Neural cell (in vitro differentiated cells): Measurements from ENCODE around the gene ARID1B. TPM values are rescaled to one million over a fixed set of nuclear protein-coding genes. Genes with fewer than 3 reads are reported as not detected.

Experiments
- H2AFZ ChIP-seq: fragments of 200-600, 300-800 bp; sonication (generic), shearing (Covaris generic); 2 replicates; pipeline ENCODE4 v1.6.0; 2014; ENCODE audit warnings: low read depth, mild to moderate bottlenecking, antibody characterized with exemption, low read length, moderate library complexity
- H3F3A ChIP-seq: fragments of 200-600 bp; shearing (Covaris generic); 2 replicates; pipeline ENCODE4 v1.6.1; 2016; ENCODE audit warnings: mild to moderate bottlenecking, moderate library complexity, mixed read lengths, antibody characterized with exemption, low read length; ENCODE audit not compliant: insufficient read depth, poor library complexity, severe bottlenecking
- H3K27ac ChIP-seq: fragments of 200-600, 300-800 bp; sonication (generic), shearing (Covaris generic); 2 replicates; pipeline ENCODE4 v1.5.1; 2014; ENCODE audit warnings: mild to moderate bottlenecking, low read length, moderate library complexity
- H3K27me3 ChIP-seq: fragments of 300-800, 200-600 bp; sonication (generic), shearing (Covaris generic); 2 replicates; pipeline ENCODE4 v1.6.0; 2014; ENCODE audit warnings: mild to moderate bottlenecking, low read depth, low read length, moderate library complexity; ENCODE audit not compliant: insufficient read depth
- H3K36me3 ChIP-seq: fragments of 300-800, 200-600 bp; sonication (generic), shearing (Covaris generic); 2 replicates; pipeline ENCODE4 v1.5.1; 2014; ENCODE audit warnings: mild to moderate bottlenecking, antibody characterized with exemption, low read length, moderate library complexity; ENCODE audit not compliant: insufficient read depth
- H3K4me2 ChIP-seq: fragments of 300-800, 200-600 bp; sonication (generic), shearing (Covaris generic); 2 replicates; pipeline ENCODE4 v1.6.0; 2014; ENCODE audit warnings: mild to moderate bottlenecking, low read length
- H3K4me3 ChIP-seq: fragments of 300-800, 200-600 bp; sonication (generic), shearing (Covaris generic); 2 replicates; pipeline ENCODE4 v1.5.1; 2014; ENCODE audit warnings: mild to moderate bottlenecking, low read length, moderate library complexity
- H3K79me2 ChIP-seq: fragments of 200-600 bp; shearing (Covaris generic); replicated peaks from 2 replicates; pipeline ENCODE4 v1.6.0; 2014; ENCODE audit warnings: mild to moderate bottlenecking, low read length, moderate library complexity; ENCODE audit not compliant: insufficient read depth
- H3K9ac ChIP-seq: fragments of 300-800, 200-600 bp; sonication (generic), shearing (Covaris generic); 2 replicates; pipeline ENCODE4 v1.6.1; 2016; ENCODE audit warnings: mild to moderate bottlenecking, low read length, mixed read lengths
- H3K9me2 ChIP-seq: fragments of 200-600 bp; shearing (Covaris generic); 2 replicates; pipeline ENCODE4 v1.6.1; 2016; ENCODE audit warnings: mild to moderate bottlenecking, low read length, mixed read lengths; ENCODE audit not compliant: insufficient read depth
- H3K9me3 ChIP-seq: fragments of 200-600, 300-800 bp; sonication (generic), shearing (Covaris generic); 2 replicates; pipeline ENCODE4 v1.6.1; 2016; ENCODE audit warnings: mild to moderate bottlenecking, mixed run types, low read length, moderate library complexity, mixed read lengths
- H4K20me1 ChIP-seq: fragments of 200-600 bp; shearing (Covaris generic); 2 replicates; pipeline ENCODE4 v1.6.1; 2016; ENCODE audit warnings: mild to moderate bottlenecking, mixed run types; ENCODE audit not compliant: insufficient read depth
- CTCF ChIP-seq: fragments of 450-650 bp; IDR thresholded peaks from 2 replicates; pipeline ENCODE4 v1.5.1; 2014; ENCODE audit warnings: antibody characterized with exemption, mild to moderate bottlenecking, moderate library complexity; ENCODE audit not compliant: poor library complexity, severe bottlenecking
- EP300 ChIP-seq: fragments of 450-650 bp; conservative IDR thresholded peaks from 2 replicates; pipeline ENCODE4 v1.6.1; 2014; ENCODE audit warnings: antibody characterized with exemption, mild to moderate bottlenecking, moderate library complexity; ENCODE audit not compliant: poor library complexity, severe bottlenecking
- EZH2 ChIP-seq: fragments of 200-600, 300-800 bp; shearing (Covaris generic), sonication (generic); IDR thresholded peaks from 2 replicates; pipeline ENCODE4 v1.6.1; 2014; ENCODE audit warnings: antibody characterized with exemption, low read length, borderline replicate concordance, mild to moderate bottlenecking; ENCODE audit not compliant: insufficient read depth, poor library complexity, severe bottlenecking
- MXI1 ChIP-seq: fragments of 450-650 bp; conservative IDR thresholded peaks from 2 replicates; pipeline ENCODE4 v1.6.1; 2014; ENCODE audit warnings: antibody characterized with exemption, mild to moderate bottlenecking; ENCODE audit not compliant: poor library complexity, severe bottlenecking
- POLR2AphosphoS5 ChIP-seq: IDR thresholded peaks from 2 replicates; pipeline ENCODE4 v1.6.1; 2012
- RAD21 ChIP-seq: fragments of 450-650 bp; conservative IDR thresholded peaks from 2 replicates; pipeline ENCODE4 v1.6.1; 2014; ENCODE audit warnings: antibody characterized with exemption, mild to moderate bottlenecking, moderate library complexity
- REST ChIP-seq: IDR thresholded peaks from 2 replicates; pipeline ENCODE4 v1.6.1; 2012; ENCODE audit warnings: borderline replicate concordance
- SMC3 ChIP-seq: fragments of 450-650 bp; conservative IDR thresholded peaks from 2 replicates; pipeline ENCODE4 v1.6.1; 2014; ENCODE audit warnings: antibody characterized with exemption, mild to moderate bottlenecking, moderate library complexity; ENCODE audit not compliant: poor library complexity
- TAF1 ChIP-seq: IDR thresholded peaks from 2 replicates; pipeline ENCODE4 v1.6.1; 2012; ENCODE audit warnings: low read depth
- polyA plus RNA-seq: library from polyadenylated mRNA; depleted of rRNA; stranded (reverse); fragments of >200 nt; gene quantifications from 2 replicates; pipeline ENCODE4 v1.2.3, GENCODE V29; 2014

Gene ARID1B
- polyA plus RNA-seq, 1 donor from 2014 or later: 35.0 TPM

GRCh38 chr6:156925718-156926607 is 148.8 kb downstream of the ARID1B start:
- no peak overlapping the region for H3K4me3 ChIP-seq
- no peak overlapping the region for H3K9ac ChIP-seq
- no peak overlapping the region for H3K27ac ChIP-seq
- no peaks in the 10 kb centered on the region for H3K9me2 ChIP-seq
- no peaks in the 10 kb centered on the region for H4K20me1 ChIP-seq
- no peaks in the 10 kb centered on the region for H3F3A ChIP-seq
- no peaks in the 10 kb centered on the region for H3K27me3 ChIP-seq
- no peak overlapping the region for H2AFZ ChIP-seq
- no peaks in the 10 kb centered on the region for H3K9me3 ChIP-seq
- no peaks in the 10 kb centered on the region for H3K36me3 ChIP-seq
- no peak overlapping the region for H3K4me2 ChIP-seq
- H3K79me2 ChIP-seq: peaks cover 15% of the 10 kb centered on the region
- TF ChIP-seq REST: no peak

GRCh38 chr6:156928126-156928525 is 150.9 kb downstream of the ARID1B start:
- Histone ChIP-seq H3F3A (peaks cover 3% of the 10 kb centered on the region), H3K36me3 (no peaks in the 10 kb centered on the region), H3K9me3 (no peaks in the 10 kb centered on the region), H3K4me2 (no peak overlapping the region), H3K4me3 (no peak overlapping the region), H2AFZ (no peak overlapping the region), H3K27ac (no peak overlapping the region), H3K9ac (no peak overlapping the region), H3K9me2 (no peaks in the 10 kb centered on the region), H3K79me2 (peaks cover 15% of the 10 kb centered on the region), H3K27me3 (no peaks in the 10 kb centered on the region), H4K20me1 (peaks cover 3% of the 10 kb centered on the region)
- no peak for TF ChIP-seq SMC3
- no peak for TF ChIP-seq RAD21
- no peak for TF ChIP-seq POLR2AphosphoS5
- no peak for TF ChIP-seq CTCF
- no peak for TF ChIP-seq MXI1

GRCh38 chr6:156928972-156929371 is 151.8 kb downstream of the ARID1B start:
- H3K27me3 ChIP-seq: no peaks in the 10 kb centered on the region
- TF ChIP-seq MXI1 (no peak), EZH2 (no peak), POLR2AphosphoS5 (no peak), EP300 (no peak), RAD21 (no peak), CTCF (no peak), SMC3 (no peak), REST (no peak), TAF1 (no peak)
- peaks cover 15% of the 10 kb centered on the region for H3K79me2 ChIP-seq
- no peak overlapping the region for H3K27ac ChIP-seq
- H2AFZ ChIP-seq: no peak overlapping the region
- H3K4me2 ChIP-seq: no peak overlapping the region
- peaks cover 3% of the 10 kb centered on the region for H4K20me1 ChIP-seq
- peaks cover 3% of the 10 kb centered on the region for H3F3A ChIP-seq
- no peak overlapping the region for H3K9ac ChIP-seq
- no peaks in the 10 kb centered on the region for H3K9me2 ChIP-seq
- no peaks in the 10 kb centered on the region for H3K9me3 ChIP-seq
- no peak overlapping the region for H3K4me3 ChIP-seq
- H3K36me3 ChIP-seq: no peaks in the 10 kb centered on the region
